ENCODE data around the gene SLC12A4.

- TF ChIP-seq EZH2 (IDR thresholded peaks at IDR 0.05) (no peak), POLR2AphosphoS5 (IDR thresholded peaks at IDR 0.05; ENCODE audit: borderline replicate concordance, low read depth, low read length) (no peak)
Measured at GRCh38 chr16:67909056-67909742, 59.2 kb downstream of the SLC12A4 start.
